Vagina (tissue), 2 donors: ENCODE measurements around the gene TTLL9.

ENCODE experiments used
- CTCF ChIP-seq, 3 experiments: fragments of 450-650 bp in 2 of 3; fragments of 200-600 bp in 1 of 3; sonication (generic) in 1 of 3; IDR thresholded peaks; one replicate each; pipeline ENCODE4 v1.5.1; 2017 to 2019; ENCODE audit warnings: antibody characterized with exemption in 3 of 3, mild to moderate bottlenecking in 2 of 3, moderate library complexity in 2 of 3
- POLR2A ChIP-seq, 2 donors: fragments of 450-650 bp; IDR thresholded peaks; one replicate each; pipeline ENCODE4 v1.6.1; 2017; ENCODE audit warnings: antibody characterized with exemption in 2 of 2, mild to moderate bottlenecking in 2 of 2, moderate library complexity in 2 of 2
- POLR2AphosphoS5 ChIP-seq, 2 donors: sonication (generic); formaldehyde crosslinking; IDR thresholded peaks; one replicate each; pipeline ENCODE4 v1.9.0; 2017; ENCODE audit warnings: antibody characterized with exemption in 2 of 2, mild to moderate bottlenecking in 2 of 2, low read depth in 1 of 2; ENCODE audit not compliant: insufficient read depth in 1 of 2

- TF ChIP-seq CTCF (IDR thresholded peaks at IDR 0.05), result no peak
- no peak for TF ChIP-seq POLR2A (IDR thresholded peaks at IDR 0.05)
- TF ChIP-seq POLR2AphosphoS5 (IDR thresholded peaks at IDR 0.05; ENCODE audit: insufficient read depth in 1 of 2, low read depth in 1 of 2), result no peak
Measured at GRCh38 chr20:31914170-31914569, 43.7 kb downstream of the TTLL9 start.
